T-cell (primary cell): ENCODE measurements around the gene RIMS3. TPM values are rescaled to one million over a fixed set of nuclear protein-coding genes. Genes with fewer than 3 reads are reported as not detected.

Source experiments
- ATAC-seq, 4 experiments: fragments of 200-7000 bp in 3 of 4; fragments of 150-1000 bp in 1 of 4; cut with Tn5 transposase; replicated peaks in 1 of 4; 1 replicate in 3 of 4; 2 replicates in 1 of 4; pipeline ENCODE4 v1.10.0; 2021; ENCODE audit warnings: moderate library complexity in 3 of 4, mild to moderate bottlenecking in 2 of 4, moderate number of reproducible peaks in 1 of 4
- CTCF ChIA-PET, 2 donors: fragments of 300-600 bp; sonication (Branson Sonifier 250); formaldehyde crosslinking; loops; one replicate each; lab custom pipeline; 2022; ENCODE audit warnings: antibody characterized with exemption in 2 of 2; lab: Charles Lee
- POLR2A ChIA-PET, 2 donors: fragments of 300-600 bp; sonication (Branson Sonifier 250); formaldehyde crosslinking; loops; one replicate each; lab custom pipeline; 2022; ENCODE audit warnings: antibody characterized with exemption in 2 of 2; lab: Charles Lee
- DNase-seq, 35 experiments: peaks; one replicate each; pipeline versions ENCODE4 v3.0.0 to v3.0.0-alpha.2; 2013 to 2023
- H3K27ac ChIP-seq: one replicate; pipeline ENCODE4 v1.5.1; 2013; ENCODE audit warnings: low read length
- H3K27me3 ChIP-seq, 2 experiments: replicated peaks in 1 of 2; 1 replicate in 1 of 2; 2 replicates in 1 of 2; pipeline versions ENCODE4 v1.6.1 to v1.7.0; 2013; ENCODE audit warnings: low read length in 1 of 2, mixed read lengths in 1 of 2; ENCODE audit not compliant: control insufficient read depth in 2 of 2, insufficient read depth in 2 of 2; ENCODE audit errors: extremely low read depth in 1 of 2
- H3K36me3 ChIP-seq, 2 donors: 1 replicate in 1 of 2; 2 replicates in 1 of 2; pipeline versions ENCODE4 v1.6.1 to v1.7.0; 2013; ENCODE audit warnings: low read length in 1 of 2; ENCODE audit not compliant: control insufficient read depth in 2 of 2, insufficient read depth in 1 of 2; ENCODE audit errors: extremely low read depth in 1 of 2
- H3K4me1 ChIP-seq, 2 experiments: 1 replicate in 1 of 2; 2 replicates in 1 of 2; pipeline versions ENCODE4 v1.6.1 to v1.7.0; 2013; ENCODE audit warnings: low read length in 2 of 2, mixed read lengths in 1 of 2; ENCODE audit not compliant: insufficient read depth in 2 of 2, control insufficient read depth in 1 of 2; ENCODE audit errors: extremely low read depth in 1 of 2
- H3K4me3 ChIP-seq, 2 donors: 1 replicate in 1 of 2; 2 replicates in 1 of 2; pipeline versions ENCODE4 v1.5.1 to v1.7.0; 2013; ENCODE audit warnings: mild to moderate bottlenecking in 2 of 2, low read length in 1 of 2, moderate library complexity in 1 of 2; ENCODE audit not compliant: control insufficient read depth in 1 of 2; ENCODE audit errors: extremely low read depth in 1 of 2
- H3K9me3 ChIP-seq: 2 replicates; pipeline ENCODE4 v1.7.0; 2013
- H3K27ac Mint-ChIP-seq, 2 donors: one replicate each; pipeline ENCODE4 v1.8.0; 2020 to 2021; ENCODE audit warnings: mild to moderate bottlenecking in 2 of 2, mixed read lengths in 2 of 2
- H3K27me3 Mint-ChIP-seq, 2 donors: one replicate each; pipeline ENCODE4 v1.8.0; 2021 to 2022; ENCODE audit warnings: mixed read lengths in 2 of 2
- H3K36me3 Mint-ChIP-seq: one replicate; pipeline ENCODE4 v1.8.0; 2021; ENCODE audit warnings: mixed read lengths
- H3K4me1 Mint-ChIP-seq, 3 donors: one replicate each; pipeline ENCODE4 v1.8.0; 2020 to 2022; ENCODE audit warnings: mixed read lengths in 3 of 3, mild to moderate bottlenecking in 1 of 3
- H3K4me3 Mint-ChIP-seq, 3 donors: one replicate each; pipeline ENCODE4 v1.8.0; 2020 to 2022; ENCODE audit warnings: mild to moderate bottlenecking in 3 of 3, mixed read lengths in 3 of 3, moderate library complexity in 3 of 3
- H3K9me3 Mint-ChIP-seq, 3 donors: one replicate each; pipeline ENCODE4 v1.8.0; 2020 to 2022; ENCODE audit warnings: mixed read lengths in 3 of 3
- WGBS: methylation state at CpG from one replicate; pipeline ENCODE4 v1.1.5; 2013; ENCODE audit warnings: missing lambda C conversion rate; ENCODE audit not compliant: insufficient coverage; 5-methylcytosine and 5-hydroxymethylcytosine counted together
- total RNA-seq, 35 experiments: library from RNA in 6 of 35; stranded (reverse) in 6 of 35; fragments of 120-200 nt in 1 of 35; gene quantifications; one replicate each; pipeline versions ENCODE4 v1.2.1 to v1.2.4 and lab custom pipeline; 2013 to 2026

Gene RIMS3
- total RNA-seq, 5 donors from 2014 or later (not counting 1 experiment from before 2014, with no cell fraction given) = 1.8 to 3.0 (median 2.3) TPM

GRCh38 chr1:40620586-40621210 is 44.8 kb downstream of the RIMS3 start:
- no peaks in the 10 kb centered on the region for H3K4me1 ChIP-seq
- POLR2A ChIA-PET = interaction anchor here in 1 of 2 donors (0.7 kb wide), 1 partner anchor 144 kb away, joined by 3 read pairs; no protein-coding TSS in a partner anchor
- no peaks in the 10 kb centered on the region for H3K9me3 Mint-ChIP-seq
- no peaks in the 10 kb centered on the region for H3K9me3 ChIP-seq
- CTCF ChIA-PET = interaction anchor here in 1 of 2 donors (0.5 kb wide), 1 partner anchor 47 kb away, joined by 9 read pairs; no protein-coding TSS in a partner anchor
- DNase-seq (no peak), ATAC-seq (no peak)
- H3K27ac ChIP-seq = no peak overlapping the region
- H3K36me3 ChIP-seq = no peaks in the 10 kb centered on the region
- no peak overlapping the region for H3K4me3 Mint-ChIP-seq
- no peak overlapping the region for H3K27ac Mint-ChIP-seq
- peaks cover 0 to 11% of the 10 kb centered on the region in 2 experiments for H3K27me3 ChIP-seq
- WGBS = 93% methylated on average over 3 of the region's 3 CpGs
- no peaks in the 10 kb centered on the region for H3K36me3 Mint-ChIP-seq
- no peaks in the 10 kb centered on the region for H3K4me1 Mint-ChIP-seq
- H3K4me3 ChIP-seq = no peak overlapping the region
- H3K27me3 Mint-ChIP-seq = peaks cover 0 to 3% of the 10 kb centered on the region in 2 donors

DNA sequence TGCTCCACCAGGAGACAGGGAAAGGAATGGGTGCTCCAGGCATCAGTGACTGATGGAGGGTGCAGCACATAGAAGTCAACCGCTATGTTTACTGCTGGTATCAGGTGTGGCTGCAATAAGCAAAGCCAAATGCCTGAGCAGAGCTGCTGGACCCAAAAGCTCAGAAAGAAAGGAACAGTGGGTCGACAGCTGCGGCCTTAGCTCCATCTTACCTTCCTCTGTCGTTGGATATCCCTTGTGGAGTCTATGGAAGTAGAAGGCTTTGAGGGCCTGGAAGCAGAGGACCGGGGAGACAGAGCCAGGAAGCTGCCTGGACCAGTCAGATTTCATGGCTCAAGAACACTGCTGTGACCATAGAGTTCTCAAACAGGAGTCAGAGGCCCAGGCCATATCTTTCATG is 45.3 kb downstream of the RIMS3 start:
- POLR2A ChIA-PET = no interaction called here
- no peak overlapping the region for H3K4me3 Mint-ChIP-seq
- Histone ChIP-seq H3K27ac (no peak overlapping the region), H3K4me3 (no peak overlapping the region), H3K27me3 (peaks cover 0 to 11% of the 10 kb centered on the region in 2 experiments), H3K36me3 (no peaks in the 10 kb centered on the region), H3K4me1 (no peaks in the 10 kb centered on the region), H3K9me3 (no peaks in the 10 kb centered on the region)
- H3K36me3 Mint-ChIP-seq = no peaks in the 10 kb centered on the region
- H3K9me3 Mint-ChIP-seq = no peaks in the 10 kb centered on the region
- no peaks in the 10 kb centered on the region for H3K4me1 Mint-ChIP-seq
- ATAC-seq (no peak), DNase-seq (no peak)
- CTCF ChIA-PET = interaction anchor here in 1 of 2 donors (0.5 kb wide), 1 partner anchor 48 kb away, joined by 9 read pairs; no protein-coding TSS in a partner anchor
- 77% methylated on average over 5 of the region's 5 CpGs for WGBS
- H3K27me3 Mint-ChIP-seq = peaks cover 0 to 3% of the 10 kb centered on the region in 2 donors
- no peak overlapping the region for H3K27ac Mint-ChIP-seq

- no peak for DNase-seq
- no peak overlapping the region for H3K4me3 ChIP-seq
- ChIA-PET CTCF (no interaction called here), POLR2A (no interaction called here)
- H3K9me3 Mint-ChIP-seq = no peaks in the 10 kb centered on the region
- peaks cover 0 to 7% of the 10 kb centered on the region in 2 experiments for H3K27me3 ChIP-seq
- H3K4me3 Mint-ChIP-seq = no peak overlapping the region
- H3K9me3 ChIP-seq = no peaks in the 10 kb centered on the region
- peaks cover 0 to 3% of the 10 kb centered on the region in 2 donors for H3K27me3 Mint-ChIP-seq
- no peaks in the 10 kb centered on the region for H3K4me1 Mint-ChIP-seq
- H3K4me1 ChIP-seq = no peaks in the 10 kb centered on the region
- H3K36me3 ChIP-seq = no peaks in the 10 kb centered on the region
- H3K27ac ChIP-seq = no peak overlapping the region
- no CpG with 5 or more reads among the region's 1 CpG for WGBS
- no peak for ATAC-seq
- H3K27ac Mint-ChIP-seq = no peak overlapping the region
- H3K36me3 Mint-ChIP-seq = no peaks in the 10 kb centered on the region
Observed at GRCh38 chr1:40618108-40618507, 47.4 kb downstream of the RIMS3 start.

DNA sequence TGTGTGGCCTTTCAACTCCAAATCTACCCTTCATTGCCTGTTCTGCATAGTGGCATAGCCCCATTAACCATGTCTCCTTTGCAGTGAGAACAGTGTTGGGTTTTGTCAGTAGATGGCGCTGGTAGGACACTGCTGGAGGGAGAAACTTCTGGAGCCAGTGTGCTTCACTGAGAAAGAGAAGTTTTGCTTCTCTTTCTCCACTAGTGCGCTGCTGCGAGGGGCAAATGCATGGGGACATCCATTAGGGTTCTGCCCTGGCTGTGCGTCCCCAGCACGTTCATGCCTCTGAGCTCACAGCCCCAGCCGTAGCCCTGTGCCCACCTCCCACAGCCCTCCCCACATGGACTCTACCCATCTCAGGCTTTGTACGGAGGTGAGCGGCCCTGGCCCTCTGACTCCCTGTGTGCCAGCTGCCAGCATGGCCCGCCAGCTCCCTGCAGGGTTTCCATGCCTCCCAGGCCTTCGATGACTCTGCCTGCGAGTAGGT is 53.1 kb downstream of the RIMS3 start:
- POLR2A ChIA-PET = no interaction called here
- ATAC-seq (peak; percentile 79 to 85 (median 82)), DNase-seq (peak in 34 of 35 experiments; percentile 14 to 83 (median 57))
- H3K27ac Mint-ChIP-seq = no peak overlapping the region
- no peaks in the 10 kb centered on the region for H3K4me1 ChIP-seq
- WGBS = 62% methylated on average over 11 of the region's 11 CpGs
- H3K4me3 Mint-ChIP-seq = no peak overlapping the region
- no peak overlapping the region for H3K4me3 ChIP-seq
- no peaks in the 10 kb centered on the region for H3K9me3 Mint-ChIP-seq
- H3K36me3 Mint-ChIP-seq = no peaks in the 10 kb centered on the region
- H3K27me3 ChIP-seq = peaks cover 0 to 5% of the 10 kb centered on the region in 2 experiments
- no peaks in the 10 kb centered on the region for H3K4me1 Mint-ChIP-seq
- H3K36me3 ChIP-seq = no peaks in the 10 kb centered on the region
- CTCF ChIA-PET = interaction anchor here (0.9 to 1.2 kb wide), 4 partner anchors 238 to 340 kb away, joined by 3 to 4 read pairs (median 3); no protein-coding TSS in a partner anchor
- H3K9me3 ChIP-seq = no peaks in the 10 kb centered on the region
- H3K27me3 Mint-ChIP-seq = peaks cover 0 to 3% of the 10 kb centered on the region in 2 donors
- H3K27ac ChIP-seq = no peak overlapping the region

- Histone ChIP-seq H3K36me3 (no peaks in the 10 kb centered on the region), H3K4me1 (no peaks in the 10 kb centered on the region), H3K27me3 (peaks cover 0 to 5% of the 10 kb centered on the region in 2 experiments), H3K4me3 (no peak overlapping the region), H3K9me3 (no peaks in the 10 kb centered on the region), H3K27ac (no peak overlapping the region)
- no peak overlapping the region for H3K27ac Mint-ChIP-seq
- no peaks in the 10 kb centered on the region for H3K9me3 Mint-ChIP-seq
- CTCF ChIA-PET = interaction anchor here in 1 of 2 donors (1.4 kb wide), 1 partner anchor 240 kb away, joined by 4 read pairs; no protein-coding TSS in a partner anchor
- no peak for ATAC-seq
- peaks cover 0 to 3% of the 10 kb centered on the region in 2 donors for H3K27me3 Mint-ChIP-seq
- POLR2A ChIA-PET = no interaction called here
- no peaks in the 10 kb centered on the region for H3K4me1 Mint-ChIP-seq
- no peak for DNase-seq
- no peaks in the 10 kb centered on the region for H3K36me3 Mint-ChIP-seq
- no peak overlapping the region for H3K4me3 Mint-ChIP-seq
- 88% methylated on average over 3 of the region's 7 CpGs for WGBS
Observed at GRCh38 chr1:40610156-40610555, 55.3 kb downstream of the RIMS3 start.

- CTCF ChIA-PET = no interaction called here
- ATAC-seq (no peak), DNase-seq (no peak)
- Histone ChIP-seq H3K4me1 (no peaks in the 10 kb centered on the region), H3K9me3 (no peaks in the 10 kb centered on the region), H3K4me3 (no peak overlapping the region), H3K36me3 (no peaks in the 10 kb centered on the region), H3K27ac (no peak overlapping the region), H3K27me3 (peaks cover 0 to 5% of the 10 kb centered on the region in 2 experiments)
- H3K27me3 Mint-ChIP-seq = peaks cover 2 to 3% of the 10 kb centered on the region in 2 donors
- H3K9me3 Mint-ChIP-seq = no peaks in the 10 kb centered on the region
- no peak overlapping the region for H3K4me3 Mint-ChIP-seq
- POLR2A ChIA-PET = no interaction called here
- WGBS = 67% methylated on average over 1 of the region's 1 CpG
- H3K36me3 Mint-ChIP-seq = no peaks in the 10 kb centered on the region
- no peaks in the 10 kb centered on the region for H3K4me1 Mint-ChIP-seq
- no peak overlapping the region for H3K27ac Mint-ChIP-seq
Observed at GRCh38 chr1:40607921-40608320, 57.6 kb downstream of the RIMS3 start.
